Glutamatergic neuron (in vitro differentiated cells): ENCODE measurements around the gene CNEP1R1. TPM values are rescaled to one million over a fixed set of nuclear protein-coding genes. Genes with fewer than 3 reads are reported as not detected.

Source experiments
- DNase-seq: peaks from one replicate; pipeline ENCODE4 v3.0.0; 2022
- H3K27ac Mint-ChIP-seq: one replicate; pipeline ENCODE4 v1.8.0; 2020; ENCODE audit warnings: mild to moderate bottlenecking, mixed read lengths, inconsistent platforms; ENCODE audit not compliant: unreplicated experiment
- H3K27me3 Mint-ChIP-seq: one replicate; pipeline ENCODE4 v1.8.0; 2020; ENCODE audit warnings: mild to moderate bottlenecking, moderate library complexity, mixed read lengths, inconsistent platforms; ENCODE audit not compliant: unreplicated experiment
- H3K36me3 Mint-ChIP-seq: one replicate; pipeline ENCODE4 v1.8.0; 2020; ENCODE audit warnings: mild to moderate bottlenecking, mixed read lengths, inconsistent platforms; ENCODE audit not compliant: unreplicated experiment
- H3K4me1 Mint-ChIP-seq: one replicate; pipeline ENCODE4 v1.8.0; 2020; ENCODE audit warnings: mild to moderate bottlenecking, low read depth, mixed read lengths, inconsistent platforms; ENCODE audit not compliant: unreplicated experiment
- H3K4me3 Mint-ChIP-seq: one replicate; pipeline ENCODE4 v1.8.0; 2020; ENCODE audit warnings: mild to moderate bottlenecking, mixed read lengths, inconsistent platforms; ENCODE audit not compliant: unreplicated experiment
- H3K9me3 Mint-ChIP-seq: one replicate; pipeline ENCODE4 v1.8.0; 2020; ENCODE audit warnings: mild to moderate bottlenecking, moderate library complexity, mixed read lengths, inconsistent platforms; ENCODE audit not compliant: unreplicated experiment
- CTCF ChIP-seq: fragments of 200-600 bp; sonication (generic); IDR thresholded peaks from one replicate; pipeline ENCODE4 v1.5.0; 2021; ENCODE audit not compliant: partially characterized antibody, unreplicated experiment
- total RNA-seq: library from RNA; stranded (reverse); fragmentation: NEBNext Ultra II Directional; extraction: Animal tissue kit (Norgen Biotek cat#: 25700); gene quantifications from one replicate; pipeline ENCODE4 v1.2.1, GENCODE V29; 2021; ENCODE audit not compliant: unreplicated experiment

CNEP1R1 gene
- total RNA-seq, 1 donor from 2014 or later: 15.0 TPM

GRCh38 chr16:50004239-50004638 lies 20.8 kb upstream of the CNEP1R1 start:
- no peaks in the 10 kb centered on the region for H3K9me3 Mint-ChIP-seq
- no peaks in the 10 kb centered on the region for H3K27me3 Mint-ChIP-seq
- H3K4me3 Mint-ChIP-seq: no peak overlapping the region
- H3K36me3 Mint-ChIP-seq: no peaks in the 10 kb centered on the region
- no peaks in the 10 kb centered on the region for H3K4me1 Mint-ChIP-seq
- no peak overlapping the region for H3K27ac Mint-ChIP-seq
- no peak for DNase-seq
- no peak for TF ChIP-seq CTCF

DNA sequence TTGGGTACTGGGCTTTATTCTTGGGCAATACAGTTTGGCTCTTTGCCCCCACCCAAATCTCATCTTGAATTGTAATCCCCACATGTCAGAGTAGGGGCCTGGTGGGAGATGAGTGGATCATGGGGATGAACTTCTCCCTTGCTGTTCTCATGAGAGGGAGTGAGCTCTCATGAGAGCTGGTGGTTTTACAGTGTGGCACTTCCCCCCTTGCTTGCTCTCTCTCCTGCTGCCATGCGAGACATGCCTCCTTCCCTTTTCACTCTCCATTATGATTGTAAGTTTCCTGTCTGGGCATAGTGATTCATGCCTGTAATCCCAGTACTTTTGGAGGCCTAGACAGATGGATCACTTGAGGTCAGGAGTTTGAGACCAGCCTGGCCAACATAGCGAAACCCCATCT lies 18.1 kb upstream of the CNEP1R1 start:
- Mint-ChIP-seq H3K4me3 (no peak overlapping the region), H3K27me3 (no peaks in the 10 kb centered on the region), H3K27ac (no peak overlapping the region), H3K36me3 (no peaks in the 10 kb centered on the region), H3K9me3 (no peaks in the 10 kb centered on the region), H3K4me1 (no peaks in the 10 kb centered on the region)
- DNase-seq: no peak
- TF ChIP-seq CTCF: no peak

- Mint-ChIP-seq H3K4me1 (no peaks in the 10 kb centered on the region), H3K36me3 (no peaks in the 10 kb centered on the region), H3K27ac (no peak overlapping the region), H3K27me3 (no peaks in the 10 kb centered on the region), H3K9me3 (no peaks in the 10 kb centered on the region), H3K4me3 (no peak overlapping the region)
- no peak for DNase-seq
- no peak for TF ChIP-seq CTCF
Observed at GRCh38 chr16:50007744-50008143, 17.3 kb upstream of the CNEP1R1 start.

- no peak for TF ChIP-seq CTCF
- H3K27me3 Mint-ChIP-seq: no peaks in the 10 kb centered on the region
- DNase-seq: no peak
- H3K4me3 Mint-ChIP-seq: no peak overlapping the region
- H3K9me3 Mint-ChIP-seq: no peaks in the 10 kb centered on the region
- H3K27ac Mint-ChIP-seq: no peak overlapping the region
- no peaks in the 10 kb centered on the region for H3K4me1 Mint-ChIP-seq
- no peaks in the 10 kb centered on the region for H3K36me3 Mint-ChIP-seq
Observed at GRCh38 chr16:50010212-50010611, 14.8 kb upstream of the CNEP1R1 start.

DNA sequence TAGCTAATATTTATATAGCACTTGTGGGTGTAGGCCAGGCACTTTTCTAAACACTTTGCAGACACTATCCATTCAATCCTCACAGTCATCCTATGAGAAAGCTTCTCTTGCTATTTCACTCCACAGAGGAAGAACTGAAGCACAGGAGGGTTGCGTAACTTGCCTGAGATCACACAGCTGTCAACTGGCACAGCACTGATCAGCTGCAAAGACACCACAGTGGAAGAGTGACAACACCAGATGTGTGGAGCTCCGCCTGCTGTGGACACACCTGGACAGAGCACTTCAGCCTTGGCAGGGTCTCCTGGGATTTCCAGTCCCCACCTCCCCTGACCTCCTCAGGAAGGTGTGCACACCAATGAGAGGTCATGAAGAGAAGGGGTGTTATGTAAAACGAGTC lies 13.3 kb upstream of the CNEP1R1 start:
- Mint-ChIP-seq H3K27me3 (no peaks in the 10 kb centered on the region), H3K4me3 (no peak overlapping the region), H3K36me3 (no peaks in the 10 kb centered on the region), H3K9me3 (no peaks in the 10 kb centered on the region), H3K27ac (no peak overlapping the region), H3K4me1 (no peaks in the 10 kb centered on the region)
- no peak for DNase-seq
- no peak for TF ChIP-seq CTCF
